ENCODE results near the gene CEP83. TPM values are rescaled to one million over a fixed set of nuclear protein-coding genes. Genes with fewer than 3 reads are reported as not detected.
A peak's percentile ranks its signal among the peaks of the same experiment; 100 is the strongest.

The CEP83 gene
- total and polyA plus RNA-seq, 7 donors, result 3.4 to 8.4 (median 6.5) TPM

DNA sequence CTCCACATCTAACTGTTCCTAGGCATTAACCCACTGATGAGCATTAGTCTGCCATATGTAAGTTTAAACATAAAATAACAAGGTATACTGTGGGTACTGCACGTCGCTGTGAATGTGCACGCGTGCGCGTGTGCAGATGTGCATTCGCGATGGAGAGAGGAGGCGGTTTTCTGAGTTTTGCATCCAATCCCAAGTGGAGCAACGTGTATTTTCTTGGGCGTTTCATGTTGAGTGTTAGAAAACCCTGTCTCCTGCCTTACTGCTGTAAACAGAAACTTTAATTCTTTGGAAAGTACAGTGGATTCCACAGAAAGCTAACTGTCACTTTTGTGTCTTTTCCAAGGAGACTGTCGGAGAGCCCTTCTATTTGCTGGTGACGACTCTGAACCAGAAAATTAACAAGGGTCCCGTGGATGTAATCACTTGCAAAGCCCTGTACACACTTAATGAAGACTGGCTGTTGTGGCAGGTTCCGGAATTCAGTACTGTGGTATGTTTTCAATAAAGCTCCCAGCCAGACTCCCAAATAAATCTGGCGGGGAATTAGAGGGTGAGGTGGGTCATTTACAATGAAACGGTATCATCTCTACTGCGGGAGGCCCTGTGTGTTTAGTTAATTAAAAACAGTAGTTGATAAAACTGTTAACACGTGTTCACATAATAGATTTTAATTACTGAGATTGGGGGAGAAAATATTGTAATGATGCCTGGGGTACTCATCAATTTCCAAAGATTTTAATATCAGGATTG, 194.8 kb downstream of the CEP83 start:
- H3K4me1 ChIP-seq, result peaks cover 40% of the 10 kb centered on the region

DNA sequence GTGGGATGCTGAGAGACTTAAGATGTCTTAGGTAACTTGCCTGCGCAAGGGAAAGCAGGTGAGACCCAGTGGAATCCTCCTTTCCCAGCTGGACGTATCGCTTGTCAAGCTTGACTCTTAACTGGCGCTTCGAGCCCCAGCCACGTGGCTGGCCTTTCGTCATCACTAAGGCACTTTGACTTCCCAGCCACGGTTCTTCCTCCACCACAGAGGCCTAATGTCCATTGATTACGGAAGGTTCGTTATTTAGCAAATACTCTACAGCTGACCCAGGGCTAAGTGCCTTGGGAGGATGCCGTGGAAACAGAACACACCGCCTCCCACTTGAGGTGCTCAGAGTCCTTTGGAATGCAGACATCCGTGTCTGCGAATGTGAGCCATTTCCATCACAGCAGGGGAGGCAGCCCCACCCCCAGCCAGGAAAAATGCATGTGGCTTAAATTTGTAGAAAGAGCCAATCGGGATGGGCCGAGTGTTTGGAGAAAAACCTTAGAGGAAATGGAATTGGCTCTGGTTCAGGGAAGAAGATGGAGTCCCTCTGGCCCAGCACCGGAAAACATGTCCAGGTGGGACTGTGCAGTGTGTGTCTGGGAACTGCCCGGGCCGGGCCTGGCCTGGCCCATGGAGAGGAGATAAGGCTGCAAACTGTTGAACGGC, 195.6 kb downstream of the CEP83 start:
- Histone ChIP-seq H3K27ac (peak overlapping the region; percentile 13), H3K27me3 (ENCODE audit: insufficient read depth in 3 of 3, low read length in 2 of 3) (no peaks in the 10 kb centered on the region), H3K9me3 (no peaks in the 10 kb centered on the region), H3K4me3 (no peak overlapping the region), H3K36me3 (ENCODE audit: insufficient read depth in 1 of 2, low read depth in 1 of 2) (no peaks in the 10 kb centered on the region), H3K4me1 (peaks cover 40% of the 10 kb centered on the region)
- no peak for ATAC-seq
- intact Hi-C loops (cut with DNase I), result no loop called here
- no peak for DNase-seq
- TF ChIP-seq, protein P1, sequence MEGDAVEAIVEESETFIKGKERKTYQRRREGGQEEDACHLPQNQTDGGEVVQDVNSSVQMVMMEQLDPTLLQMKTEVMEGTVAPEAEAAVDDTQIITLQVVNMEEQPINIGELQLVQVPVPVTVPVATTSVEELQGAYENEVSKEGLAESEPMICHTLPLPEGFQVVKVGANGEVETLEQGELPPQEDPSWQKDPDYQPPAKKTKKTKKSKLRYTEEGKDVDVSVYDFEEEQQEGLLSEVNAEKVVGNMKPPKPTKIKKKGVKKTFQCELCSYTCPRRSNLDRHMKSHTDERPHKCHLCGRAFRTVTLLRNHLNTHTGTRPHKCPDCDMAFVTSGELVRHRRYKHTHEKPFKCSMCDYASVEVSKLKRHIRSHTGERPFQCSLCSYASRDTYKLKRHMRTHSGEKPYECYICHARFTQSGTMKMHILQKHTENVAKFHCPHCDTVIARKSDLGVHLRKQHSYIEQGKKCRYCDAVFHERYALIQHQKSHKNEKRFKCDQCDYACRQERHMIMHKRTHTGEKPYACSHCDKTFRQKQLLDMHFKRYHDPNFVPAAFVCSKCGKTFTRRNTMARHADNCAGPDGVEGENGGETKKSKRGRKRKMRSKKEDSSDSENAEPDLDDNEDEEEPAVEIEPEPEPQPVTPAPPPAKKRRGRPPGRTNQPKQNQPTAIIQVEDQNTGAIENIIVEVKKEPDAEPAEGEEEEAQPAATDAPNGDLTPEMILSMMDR (IDR thresholded peaks at IDR 0.05), result no peak
- WGBS, 3 donors, result 69 to 76% (median 76%) methylated on average over 20 of the region's 20 CpGs

More for the DNA sequence above, 194.8 kb downstream of the CEP83 start:
- no peak for ATAC-seq
- intact Hi-C loops (cut with DNase I), result no loop called here
- TF ChIP-seq, protein P1 (IDR thresholded peaks at IDR 0.05), result no peak
- H3K36me3 ChIP-seq (ENCODE audit: insufficient read depth in 1 of 2, low read depth in 1 of 2), result no peaks in the 10 kb centered on the region
- 78 to 85% (median 84%) methylated on average over 19 of the region's 19 CpGs for WGBS, 3 donors
- peak overlapping the region; percentile 43 for H3K27ac ChIP-seq
- no peaks in the 10 kb centered on the region for H3K27me3 ChIP-seq (ENCODE audit: insufficient read depth in 3 of 3, low read length in 2 of 3)
- no peak overlapping the region for H3K4me3 ChIP-seq
- H3K9me3 ChIP-seq, result no peaks in the 10 kb centered on the region
- DNase-seq, result no peak

DNA sequence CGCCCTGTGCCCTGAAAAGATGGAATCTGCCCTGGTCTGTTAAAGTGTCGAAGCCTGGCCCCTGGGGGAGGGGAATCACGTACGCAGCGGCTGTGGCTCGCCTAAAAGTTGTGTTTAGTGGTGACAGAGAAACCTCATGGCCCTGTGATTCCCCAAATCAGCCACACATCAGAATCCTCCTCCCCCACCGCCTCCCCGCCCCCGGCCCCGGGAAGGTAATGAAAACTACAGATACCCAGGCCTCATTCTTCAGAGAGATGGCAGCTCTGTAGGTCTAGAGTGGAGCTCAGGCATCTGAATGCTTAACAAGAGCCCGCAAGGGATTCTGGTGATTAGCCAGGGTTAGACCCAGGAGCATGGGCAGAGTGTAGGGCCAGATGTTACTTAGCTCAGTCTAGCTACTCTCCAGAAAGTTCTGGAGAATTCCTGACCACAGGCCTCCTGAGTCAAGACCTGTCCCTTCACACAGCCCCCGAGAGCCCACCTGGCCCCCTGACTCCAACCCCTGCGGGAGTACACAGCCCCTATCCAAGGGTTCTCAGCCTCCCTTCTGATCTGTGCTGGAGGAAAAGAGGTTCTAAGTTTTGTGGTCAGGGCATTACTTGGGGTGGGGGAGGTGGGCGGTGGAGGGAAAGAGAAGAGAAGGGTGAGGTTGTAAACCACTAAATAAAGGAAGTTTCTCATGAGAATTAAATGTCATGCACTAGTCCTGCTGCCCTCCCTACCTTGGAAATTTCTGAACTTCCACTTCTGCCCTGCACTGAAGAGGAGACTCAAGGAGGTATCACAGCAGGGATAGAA, 196.5 kb downstream of the CEP83 start:
- Histone ChIP-seq H3K4me3 (peak overlapping the region; percentile 73), H3K4me1 (peaks cover 40% of the 10 kb centered on the region), H3K27ac (peak overlapping the region; percentile 82), H3K27me3 (ENCODE audit: insufficient read depth in 3 of 3, low read length in 2 of 3) (no peaks in the 10 kb centered on the region), H3K9me3 (no peaks in the 10 kb centered on the region), H3K36me3 (ENCODE audit: insufficient read depth in 1 of 2, low read depth in 1 of 2) (no peaks in the 10 kb centered on the region)
- TF ChIP-seq, protein P1 (IDR thresholded peaks at IDR 0.05), result no peak
- intact Hi-C loops (cut with DNase I), result no loop called here
- DNase-seq (no peak), ATAC-seq (no peak)
- 74 to 84% (median 75%) methylated on average over 14 of the region's 14 CpGs for WGBS, 3 donors

DNA sequence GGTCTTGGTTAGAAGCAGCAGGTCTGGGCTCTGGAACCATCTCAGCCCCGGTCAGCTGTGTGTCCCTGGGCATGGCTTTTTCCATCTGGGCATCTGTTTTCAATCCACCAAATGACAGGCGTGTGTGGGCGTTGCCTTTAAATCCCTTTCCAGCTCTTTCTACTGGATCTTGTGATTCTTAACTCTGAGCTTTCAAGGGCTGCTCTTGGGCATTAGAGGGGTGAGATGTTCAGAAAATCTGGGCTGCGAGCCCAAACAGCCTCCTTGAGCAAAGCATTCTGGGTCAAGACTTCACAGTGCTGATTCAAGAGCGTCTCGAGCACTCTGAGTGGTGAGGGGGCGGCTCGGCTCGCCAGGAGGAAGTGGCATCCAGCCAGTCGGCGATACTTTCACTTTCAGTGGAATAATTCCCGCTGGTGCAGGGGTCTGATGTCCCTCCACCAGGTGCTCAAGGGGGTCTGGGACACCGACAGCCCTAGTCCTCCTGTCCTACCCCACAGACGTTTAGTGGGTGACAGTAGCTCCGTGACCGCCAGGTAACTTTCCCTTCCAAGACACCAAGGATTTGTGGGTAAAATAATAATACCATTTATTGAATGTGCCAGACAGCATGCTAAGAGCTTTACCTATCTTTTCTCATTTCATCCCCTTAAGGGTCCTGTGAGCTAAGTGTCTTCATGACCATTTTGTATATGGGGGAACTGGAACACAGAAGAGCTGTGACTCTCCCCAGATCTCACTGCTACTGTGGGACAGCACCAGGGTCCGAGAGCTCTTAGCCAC, 197.2 kb downstream of the CEP83 start:
- H3K9me3 ChIP-seq, result no peaks in the 10 kb centered on the region
- ATAC-seq, result peak; percentile 62 to 77 (median 70)
- peak overlapping the region; percentile 82 for H3K27ac ChIP-seq
- H3K4me1 ChIP-seq, result peaks cover 40% of the 10 kb centered on the region
- intact Hi-C loops (cut with DNase I), result no loop called here
- DNase-seq, result peak; percentile 85 to 88
- TF ChIP-seq, protein P1 (IDR thresholded peaks at IDR 0.05), result no peak
- peak overlapping the region; percentile 73 for H3K4me3 ChIP-seq
- H3K36me3 ChIP-seq (ENCODE audit: insufficient read depth in 1 of 2, low read depth in 1 of 2), result no peaks in the 10 kb centered on the region
- WGBS, 3 donors, result 5 to 13% (median 7%) methylated on average over 17 of the region's 17 CpGs
- no peaks in the 10 kb centered on the region for H3K27me3 ChIP-seq (ENCODE audit: insufficient read depth in 3 of 3, low read length in 2 of 3)

Data from psoas muscle (tissue), 8 donors.